Measurements from ENCODE around the gene WDFY3.

DNA sequence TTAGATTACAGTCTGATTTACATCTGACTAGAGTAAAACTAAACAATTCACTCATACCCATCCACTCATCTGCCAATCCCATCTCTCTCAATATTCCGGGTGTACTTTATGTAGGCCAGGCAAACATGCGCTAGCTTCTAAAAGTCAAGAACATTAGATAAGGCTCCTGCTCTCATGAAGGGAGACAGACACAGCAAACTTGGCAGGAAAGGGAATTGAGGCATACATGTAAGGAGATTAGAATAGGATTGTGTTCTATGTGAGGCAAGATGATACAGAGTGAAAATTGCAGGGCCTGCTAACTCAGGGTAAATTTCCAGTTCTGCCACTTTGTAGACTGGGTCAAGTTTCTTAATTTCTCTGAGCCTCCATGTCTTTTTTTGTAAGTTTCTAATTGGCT lies 247.8 kb downstream of the WDFY3 start:
- TF ChIP-seq POLR2A (IDR thresholded peaks at IDR 0.05) (no peak), POLR2AphosphoS5 (IDR thresholded peaks at IDR 0.05) (no peak)
- TF ChIP-seq, protein P1, sequence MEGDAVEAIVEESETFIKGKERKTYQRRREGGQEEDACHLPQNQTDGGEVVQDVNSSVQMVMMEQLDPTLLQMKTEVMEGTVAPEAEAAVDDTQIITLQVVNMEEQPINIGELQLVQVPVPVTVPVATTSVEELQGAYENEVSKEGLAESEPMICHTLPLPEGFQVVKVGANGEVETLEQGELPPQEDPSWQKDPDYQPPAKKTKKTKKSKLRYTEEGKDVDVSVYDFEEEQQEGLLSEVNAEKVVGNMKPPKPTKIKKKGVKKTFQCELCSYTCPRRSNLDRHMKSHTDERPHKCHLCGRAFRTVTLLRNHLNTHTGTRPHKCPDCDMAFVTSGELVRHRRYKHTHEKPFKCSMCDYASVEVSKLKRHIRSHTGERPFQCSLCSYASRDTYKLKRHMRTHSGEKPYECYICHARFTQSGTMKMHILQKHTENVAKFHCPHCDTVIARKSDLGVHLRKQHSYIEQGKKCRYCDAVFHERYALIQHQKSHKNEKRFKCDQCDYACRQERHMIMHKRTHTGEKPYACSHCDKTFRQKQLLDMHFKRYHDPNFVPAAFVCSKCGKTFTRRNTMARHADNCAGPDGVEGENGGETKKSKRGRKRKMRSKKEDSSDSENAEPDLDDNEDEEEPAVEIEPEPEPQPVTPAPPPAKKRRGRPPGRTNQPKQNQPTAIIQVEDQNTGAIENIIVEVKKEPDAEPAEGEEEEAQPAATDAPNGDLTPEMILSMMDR (IDR thresholded peaks at IDR 0.05): no peak

Measured in stomach (tissue), 4 donors.